ENCODE measurements around the gene REG4.

REG4 gene

GRCh38 chr1:119781434-119782210 lies 29.6 kb downstream of the REG4 start:
- in situ Hi-C loops (cut with MboI; ENCODE audit: low sequenced_read_pairs): no loop called here

GRCh38 chr1:119779869-119780356 lies 31.3 kb downstream of the REG4 start:
- in situ Hi-C loops (cut with MboI; ENCODE audit: low sequenced_read_pairs): no loop called here

- in situ Hi-C loops (cut with MboI; ENCODE audit: low sequenced_read_pairs): no loop called here
Measured at GRCh38 chr1:119778886-119779560, 32.2 kb downstream of the REG4 start.

GRCh38 chr1:119778359-119778758 lies 32.9 kb downstream of the REG4 start:
- in situ Hi-C loops (cut with MboI; ENCODE audit: low sequenced_read_pairs): no loop called here

GRCh38 chr1:119774746-119775490 lies 36.3 kb downstream of the REG4 start:
- in situ Hi-C loops (cut with MboI; ENCODE audit: low sequenced_read_pairs): no loop called here

- in situ Hi-C loops (cut with MboI; ENCODE audit: low sequenced_read_pairs): no loop called here
Measured at GRCh38 chr1:119773711-119774241, 37.5 kb downstream of the REG4 start.

- in situ Hi-C loops (cut with MboI; ENCODE audit: low sequenced_read_pairs): no loop called here
Measured at GRCh38 chr1:119772298-119772697, 39.0 kb downstream of the REG4 start.

GRCh38 chr1:119771770-119772169 lies 39.5 kb downstream of the REG4 start:
- in situ Hi-C loops (cut with MboI; ENCODE audit: low sequenced_read_pairs): no loop called here

GRCh38 chr1:119771016-119771415 lies 40.2 kb downstream of the REG4 start:
- in situ Hi-C loops (cut with MboI; ENCODE audit: low sequenced_read_pairs): no loop called here

- in situ Hi-C loops (cut with MboI; ENCODE audit: low sequenced_read_pairs): no loop called here
Measured at GRCh38 chr1:119768778-119769177, 42.5 kb downstream of the REG4 start, which contains the start of gene HMGCS2. Gene HMGCS2 (minus strand): TSS chr1:119768905. CDS start chr1:119768844, 61 bp downstream.

GRCh38 chr1:119767486-119767885 lies 43.8 kb downstream of the REG4 start:
- in situ Hi-C loops (cut with MboI; ENCODE audit: low sequenced_read_pairs): no loop called here

- in situ Hi-C loops (cut with MboI; ENCODE audit: low sequenced_read_pairs): no loop called here
Measured at GRCh38 chr1:119766374-119766794, 44.9 kb downstream of the REG4 start.

GRCh38 chr1:119764220-119764619 lies 47.0 kb downstream of the REG4 start:
- in situ Hi-C loops (cut with MboI; ENCODE audit: low sequenced_read_pairs): no loop called here

- in situ Hi-C loops (cut with MboI; ENCODE audit: low sequenced_read_pairs): no loop called here
Measured at GRCh38 chr1:119762953-119763352, 48.3 kb downstream of the REG4 start.

GRCh38 chr1:119762409-119762808 lies 48.9 kb downstream of the REG4 start:
- in situ Hi-C loops (cut with MboI; ENCODE audit: low sequenced_read_pairs): no loop called here

- in situ Hi-C loops (cut with MboI; ENCODE audit: low sequenced_read_pairs): no loop called here
Measured at GRCh38 chr1:119758584-119758983, 52.7 kb downstream of the REG4 start.

- in situ Hi-C loops (cut with MboI; ENCODE audit: low sequenced_read_pairs): no loop called here
Measured at GRCh38 chr1:119752592-119752991, 58.7 kb downstream of the REG4 start.

GRCh38 chr1:119748040-119748439 lies 63.2 kb downstream of the REG4 start:
- in situ Hi-C loops (cut with MboI; ENCODE audit: low sequenced_read_pairs): no loop called here

- in situ Hi-C loops (cut with MboI; ENCODE audit: low sequenced_read_pairs): no loop called here
Measured at GRCh38 chr1:119747451-119747850, 63.8 kb downstream of the REG4 start.

GRCh38 chr1:119745034-119745433 lies 66.2 kb downstream of the REG4 start:
- in situ Hi-C loops (cut with MboI; ENCODE audit: low sequenced_read_pairs): no loop called here

GRCh38 chr1:119744598-119744942 lies 66.7 kb downstream of the REG4 start:
- in situ Hi-C loops (cut with MboI; ENCODE audit: low sequenced_read_pairs): no loop called here

Measured in HL-60/S4 treated with phorbol 12-myristate 13-acetate at 8.2 ng/mL for 4 days and 3 days (cell line).